HL-60 (cell line): ENCODE measurements around the gene USP32.

Experiments used
- CTCF ChIP-seq: IDR thresholded peaks from one replicate; pipeline ENCODE4 v1.5.1; 2011; ENCODE audit warnings: low read length, control low read depth, inconsistent platforms; ENCODE audit not compliant: insufficient read depth
- POLR2AphosphoS5 ChIP-seq: IDR thresholded peaks from 2 replicates; pipeline ENCODE4 v1.6.1; 2012; ENCODE audit warnings: low read depth

GRCh38 chr17:60230358-60230757, 161.6 kb downstream of the USP32 start:
- no peak for TF ChIP-seq CTCF
- no peak for TF ChIP-seq POLR2AphosphoS5
